Colonic mucosa (tissue), 4 donors: ENCODE results near the gene LRRC73. TPM values are rescaled to one million over a fixed set of nuclear protein-coding genes. Genes with fewer than 3 reads are reported as not detected.

Experiments
- DNase-seq: peaks from one replicate; pipeline ENCODE4 v3.0.0-alpha.2; 2020
- H3K27ac ChIP-seq: fragments of 200-600 bp; one replicate; pipeline ENCODE4 v1.8.0; 2021
- H3K27me3 ChIP-seq: fragments of 200-600 bp; one replicate; pipeline ENCODE4 v1.8.0; 2021
- H3K36me3 ChIP-seq: fragments of 200-600 bp; one replicate; pipeline ENCODE4 v1.8.0; 2021
- H3K4me1 ChIP-seq: fragments of 200-600 bp; one replicate; pipeline ENCODE4 v1.8.0; 2021; ENCODE audit warnings: mild to moderate bottlenecking
- H3K4me3 ChIP-seq: fragments of 200-600 bp; one replicate; pipeline ENCODE4 v1.8.0; 2021
- H3K9ac ChIP-seq, 2 donors: one replicate each; pipeline ENCODE4 v1.7.0; 2013; ENCODE audit warnings: control low read depth in 2 of 2, low read depth in 2 of 2, low read length in 2 of 2
- H3K9me3 ChIP-seq: fragments of 200-600 bp; one replicate; pipeline ENCODE4 v1.8.0; 2021
- CTCF ChIP-seq: fragments of 200-600 bp; IDR thresholded peaks from one replicate; pipeline ENCODE4 v1.8.0; 2022; ENCODE audit warnings: antibody characterized with exemption, mild to moderate bottlenecking
- intact Hi-C: fragments of 100-400 bp; cut with DNase I; formaldehyde crosslinking; loops from one replicate; pipeline ENCODE4 v1.14.1; 2022
- total RNA-seq, 2 donors: library from RNA; stranded (reverse); fragmentation: NEBNext Ultra II Directional in 1 of 2; extraction: Animal tissue kit (Norgen Biotek cat#: 25700) in 1 of 2; gene quantifications; one replicate each; pipeline ENCODE4 v1.2.1, GENCODE V29; 2021
- donor health status: healthy.
- donor health status: DM: no; HTN: no; CAD: no.
- donor health status: DM: no; HTN: no; CAD: no.

The LRRC73 gene
- total RNA-seq, 2 donors from 2014 or later: 0.77 to 1.1 TPM

- TF ChIP-seq CTCF: no peak
- DNase-seq: no peak
- no peak overlapping the region for H3K27ac ChIP-seq
- no peaks in the 10 kb centered on the region for H3K9me3 ChIP-seq
- no peak overlapping the region for H3K4me3 ChIP-seq
- no peaks in the 10 kb centered on the region for H3K27me3 ChIP-seq
- no peaks in the 10 kb centered on the region for H3K4me1 ChIP-seq
- H3K36me3 ChIP-seq: peaks cover 15% of the 10 kb centered on the region
- no peak overlapping the region for H3K9ac ChIP-seq
- intact Hi-C loops: no loop called here
These were observed 12.5 kb downstream of the LRRC73 start for GRCh38 chr6:43497689-43498088.

- Histone ChIP-seq H3K4me3 (no peak overlapping the region), H3K27me3 (no peaks in the 10 kb centered on the region), H3K9ac (no peak overlapping the region), H3K9me3 (no peaks in the 10 kb centered on the region), H3K27ac (no peak overlapping the region), H3K36me3 (peaks cover 15% of the 10 kb centered on the region), H3K4me1 (no peaks in the 10 kb centered on the region)
- no peak for TF ChIP-seq CTCF
- intact Hi-C loops: no loop called here
- DNase-seq: no peak
These were observed 13.1 kb downstream of the LRRC73 start for GRCh38 chr6:43497129-43497396.

DNA sequence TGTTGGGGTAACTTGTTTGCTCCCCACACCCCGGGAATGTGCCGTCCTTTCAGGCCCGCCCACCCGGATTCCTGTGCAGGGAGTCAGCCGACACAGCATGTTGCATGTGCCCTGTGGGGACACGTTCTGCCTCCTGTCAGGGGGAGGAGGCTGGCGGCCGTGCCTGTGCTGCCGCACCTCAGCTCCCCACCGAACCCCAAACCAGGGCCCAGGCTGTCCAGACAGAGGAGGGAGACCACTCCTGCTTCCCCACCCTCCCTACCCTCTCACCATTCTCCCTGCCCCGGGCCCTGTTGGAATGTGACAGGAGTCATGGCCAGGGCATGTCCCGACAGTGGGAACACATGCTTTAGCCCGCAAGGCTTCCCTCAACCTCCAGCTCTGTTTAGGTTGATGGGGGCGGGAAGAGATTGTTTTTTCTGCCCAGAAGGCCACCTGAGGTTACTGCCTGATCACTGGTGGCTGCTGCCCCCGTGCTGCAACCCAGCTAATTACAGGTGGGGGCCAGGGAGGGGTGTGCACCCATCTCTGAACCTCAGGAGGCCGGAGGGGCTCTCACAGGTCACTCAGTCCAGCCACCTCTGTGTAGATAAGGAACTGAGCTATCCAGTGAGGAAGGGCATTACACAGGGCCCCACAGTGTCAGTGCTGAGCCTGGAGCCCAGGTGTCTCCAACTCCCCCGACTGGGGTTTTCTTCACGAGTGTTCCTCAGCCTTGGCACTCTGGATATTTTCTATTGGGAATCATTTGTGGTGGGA lies 13.6 kb downstream of the LRRC73 start:
- H3K4me3 ChIP-seq: no peak overlapping the region
- H3K27ac ChIP-seq: no peak overlapping the region
- TF ChIP-seq CTCF: peak; percentile 29
- H3K36me3 ChIP-seq: peaks cover 15% of the 10 kb centered on the region
- H3K4me1 ChIP-seq: no peaks in the 10 kb centered on the region
- intact Hi-C loops: no loop called here
- no peak for DNase-seq
- H3K9ac ChIP-seq: no peak overlapping the region
- H3K9me3 ChIP-seq: no peaks in the 10 kb centered on the region
- H3K27me3 ChIP-seq: no peaks in the 10 kb centered on the region

GRCh38 chr6:43495409-43495941 lies 14.7 kb downstream of the LRRC73 start:
- Histone ChIP-seq H3K4me3 (no peak overlapping the region), H3K27me3 (no peaks in the 10 kb centered on the region), H3K9me3 (no peaks in the 10 kb centered on the region), H3K9ac (no peak overlapping the region), H3K27ac (no peak overlapping the region), H3K4me1 (no peaks in the 10 kb centered on the region), H3K36me3 (peaks cover 9% of the 10 kb centered on the region)
- DNase-seq: no peak
- TF ChIP-seq CTCF: no peak
- intact Hi-C loops: no loop called here

DNA sequence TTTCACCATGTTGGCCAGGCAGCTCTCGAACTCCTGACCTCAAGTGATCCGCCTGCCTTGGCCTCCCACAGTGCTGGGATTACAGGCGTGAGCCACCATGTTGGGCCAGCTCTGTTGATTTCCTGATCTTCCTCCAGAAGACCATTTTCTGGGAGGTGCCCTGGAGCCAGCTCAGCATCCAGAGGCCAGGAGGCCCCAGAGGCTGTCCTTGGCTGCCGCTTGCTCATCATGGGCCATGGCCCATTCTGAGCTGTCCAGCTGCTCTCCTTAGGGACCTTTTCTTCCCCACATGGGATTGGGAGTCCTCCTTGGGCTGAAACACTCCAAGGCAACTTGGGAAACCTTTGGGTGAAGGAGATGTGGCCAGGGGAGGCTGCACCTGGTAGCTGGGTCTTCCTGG lies 15.4 kb downstream of the LRRC73 start:
- Histone ChIP-seq H3K4me3 (no peak overlapping the region), H3K27me3 (no peaks in the 10 kb centered on the region), H3K4me1 (no peaks in the 10 kb centered on the region), H3K9me3 (no peaks in the 10 kb centered on the region), H3K9ac (no peak overlapping the region), H3K36me3 (peaks cover 7% of the 10 kb centered on the region), H3K27ac (no peak overlapping the region)
- intact Hi-C loops: no loop called here
- TF ChIP-seq CTCF: no peak
- no peak for DNase-seq
